Activated CD8-positive, alpha-beta T cell treated with anti-CD3 and anti-CD28 coated beads for 36 hours (primary cell): ENCODE data around the gene DCP1B. TPM values are rescaled to one million over a fixed set of nuclear protein-coding genes. Genes with fewer than 3 reads are reported as not detected.

Experiments used
- ATAC-seq: fragments of 200-7000 bp; cut with Tn5 transposase; one replicate; pipeline ENCODE4 v1.10.0; 2021; ENCODE audit warnings: mild to moderate bottlenecking, moderate library complexity
- CTCF ChIA-PET: fragments of 350-600 bp; sonication (Branson Sonifier 250); formaldehyde crosslinking; loops from one replicate; lab custom pipeline; 2021; ENCODE audit warnings: antibody characterized with exemption; lab: Charles Lee
- POLR2A ChIA-PET: fragments of 350-600 bp; sonication (Branson Sonifier 250); formaldehyde crosslinking; loops from one replicate; lab custom pipeline; 2021; ENCODE audit warnings: antibody characterized with exemption; lab: Charles Lee
- DNase-seq: peaks from one replicate; pipeline ENCODE4 v3.0.0-alpha.2; 2020
- H3K27ac Mint-ChIP-seq: one replicate; pipeline ENCODE4 v1.8.0; 2021; ENCODE audit warnings: mild to moderate bottlenecking, mixed read lengths
- H3K27me3 Mint-ChIP-seq: one replicate; pipeline ENCODE4 v1.8.0; 2021; ENCODE audit warnings: mixed read lengths
- H3K36me3 Mint-ChIP-seq: one replicate; pipeline ENCODE4 v1.8.0; 2021; ENCODE audit warnings: low read depth, mixed read lengths
- H3K4me1 Mint-ChIP-seq: one replicate; pipeline ENCODE4 v1.8.0; 2021; ENCODE audit warnings: low read depth, mixed read lengths
- H3K4me3 Mint-ChIP-seq: one replicate; pipeline ENCODE4 v1.8.0; 2021; ENCODE audit warnings: mild to moderate bottlenecking, moderate library complexity, mixed read lengths
- H3K9me3 Mint-ChIP-seq: one replicate; pipeline ENCODE4 v1.8.0; 2021; ENCODE audit warnings: mixed read lengths
- CTCF ChIP-seq: fragments of 200-600 bp; IDR thresholded peaks from one replicate; pipeline ENCODE4 v1.8.0; 2022; ENCODE audit warnings: antibody characterized with exemption, mild to moderate bottlenecking
- intact Hi-C: fragments of 100-400 bp; cut with micrococcal nuclease; formaldehyde crosslinking; loops from one replicate; pipeline ENCODE4 v1.10.0; 2022
- total RNA-seq, 2 experiments: library from RNA; stranded (reverse); gene quantifications; one replicate each; pipeline ENCODE4 v1.2.3, GENCODE V29; 2021

The DCP1B gene
- total RNA-seq, 2 experiments from 2014 or later = 14.2 to 15.7 TPM

GRCh38 chr12:1980282-1980681, 24.0 kb downstream of the DCP1B start:
- H3K9me3 Mint-ChIP-seq = peaks cover 8% of the 10 kb centered on the region
- H3K36me3 Mint-ChIP-seq = peaks cover 18% of the 10 kb centered on the region
- no peak overlapping the region for H3K4me3 Mint-ChIP-seq

GRCh38 chr12:1978078-1978862, 26.0 kb downstream of the DCP1B start:
- ChIA-PET POLR2A (no interaction called here), CTCF (no interaction called here)
- Mint-ChIP-seq H3K27me3 (no peaks in the 10 kb centered on the region), H3K9me3 (no peaks in the 10 kb centered on the region), H3K36me3 (peaks cover 2% of the 10 kb centered on the region), H3K4me3 (no peak overlapping the region), H3K27ac (no peak overlapping the region), H3K4me1 (no peaks in the 10 kb centered on the region)
- no peak for DNase-seq
- no peak for TF ChIP-seq CTCF
- intact Hi-C loops = no loop called here
- no peak for ATAC-seq

More at GRCh38 chr12:1980282-1980681, 24.0 kb downstream of the DCP1B start:
- no peak for DNase-seq
- CTCF ChIA-PET = no interaction called here
- Mint-ChIP-seq H3K27ac (no peak overlapping the region), H3K4me1 (no peaks in the 10 kb centered on the region), H3K27me3 (no peaks in the 10 kb centered on the region)
- no peak for ATAC-seq
- no peak for TF ChIP-seq CTCF
- POLR2A ChIA-PET = no interaction called here
- intact Hi-C loops = no loop called here

DNA sequence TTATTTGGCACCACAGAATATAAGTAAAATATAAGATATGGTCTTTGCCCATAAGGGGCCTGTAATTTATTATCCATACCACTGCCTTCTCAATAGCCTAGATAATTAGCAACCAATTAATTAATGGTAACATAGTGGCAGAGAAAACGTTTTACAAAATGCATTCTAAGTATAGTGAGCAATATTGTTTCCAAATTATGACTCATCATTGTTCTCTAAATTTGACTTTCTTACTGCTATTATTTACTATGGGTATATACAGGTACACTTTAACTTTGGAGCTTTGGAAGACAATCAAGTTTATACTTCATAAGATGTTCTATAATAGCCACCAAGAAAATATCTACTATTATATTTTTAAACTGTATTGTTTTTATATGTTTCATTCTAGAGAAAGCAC, 26.7 kb downstream of the DCP1B start:
- POLR2A ChIA-PET = no interaction called here

DNA sequence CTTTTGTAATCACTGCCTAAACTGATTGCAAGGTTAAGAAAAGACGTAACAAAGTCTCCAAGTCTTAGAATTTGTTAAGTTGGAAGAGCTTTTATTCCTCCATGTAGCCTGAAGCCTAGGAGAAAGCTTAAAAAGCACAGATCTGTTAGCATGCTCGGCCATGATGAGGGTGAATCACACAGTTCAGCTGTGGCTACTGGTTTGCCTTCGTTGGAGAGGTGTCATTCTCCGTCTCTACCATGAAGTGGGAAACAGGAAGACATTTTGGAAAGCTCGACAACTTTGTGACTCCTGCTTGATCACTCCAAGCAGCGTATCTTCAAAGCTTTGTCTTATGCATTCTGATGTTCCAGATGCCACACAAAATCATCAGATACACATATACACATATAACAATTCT, 27.1 kb downstream of the DCP1B start:
- peaks cover 4% of the 10 kb centered on the region for H3K36me3 Mint-ChIP-seq

More for the DNA sequence above, 26.7 kb downstream of the DCP1B start:
- Mint-ChIP-seq H3K27me3 (no peaks in the 10 kb centered on the region), H3K27ac (no peak overlapping the region), H3K4me3 (no peak overlapping the region), H3K36me3 (peaks cover 4% of the 10 kb centered on the region), H3K4me1 (no peaks in the 10 kb centered on the region), H3K9me3 (no peaks in the 10 kb centered on the region)
- intact Hi-C loops = no loop called here
- TF ChIP-seq CTCF = no peak
- DNase-seq = no peak
- CTCF ChIA-PET = no interaction called here
- ATAC-seq = no peak

More for the DNA sequence above, 27.1 kb downstream of the DCP1B start:
- CTCF ChIA-PET = no interaction called here
- ATAC-seq (no peak), DNase-seq (no peak)
- no peaks in the 10 kb centered on the region for H3K4me1 Mint-ChIP-seq
- H3K27me3 Mint-ChIP-seq = no peaks in the 10 kb centered on the region
- H3K9me3 Mint-ChIP-seq = no peaks in the 10 kb centered on the region
- TF ChIP-seq CTCF = no peak
- no peak overlapping the region for H3K4me3 Mint-ChIP-seq
- intact Hi-C loops = no loop called here
- H3K27ac Mint-ChIP-seq = no peak overlapping the region
- POLR2A ChIA-PET = no interaction called here
